Astrocyte (in vitro differentiated cells and primary cell): ENCODE data around the gene ZNF3. TPM values are rescaled to one million over a fixed set of nuclear protein-coding genes. Genes with fewer than 3 reads are reported as not detected.

ENCODE experiments used
- DNase-seq: peaks from one replicate; pipeline ENCODE4 v3.0.0-alpha.2; 2010; ENCODE audit warnings: low read depth
- FAIRE-seq: peaks from 2 replicates; lab custom pipeline; 2011; peaks lifted over from hg19 to GRCh38; lab: Jason Lieb, UNC
- H2AFZ ChIP-seq: 2 replicates; pipeline ENCODE4 v1.6.0; 2012; ENCODE audit warnings: low read depth, low read length, inconsistent platforms
- H3K27ac ChIP-seq: 2 replicates; pipeline ENCODE4 v1.5.1; 2011; ENCODE audit warnings: low read depth, low read length, inconsistent platforms
- H3K27me3 ChIP-seq: 2 replicates; pipeline ENCODE4 v1.6.0; 2011; ENCODE audit warnings: low read length, inconsistent platforms; ENCODE audit not compliant: insufficient read depth
- H3K36me3 ChIP-seq: 2 replicates; pipeline ENCODE4 v1.5.1; 2011; ENCODE audit warnings: low read length, inconsistent platforms; ENCODE audit not compliant: insufficient read depth
- H3K4me1 ChIP-seq: 2 replicates; pipeline ENCODE4 v1.5.1; 2011; ENCODE audit warnings: low read length, inconsistent platforms; ENCODE audit not compliant: insufficient read depth
- H3K4me2 ChIP-seq: 2 replicates; pipeline ENCODE4 v1.6.0; 2012; ENCODE audit warnings: low read length, inconsistent platforms
- H3K4me3 ChIP-seq: 2 replicates; pipeline ENCODE4 v1.5.1; 2011; ENCODE audit warnings: low read depth, mild to moderate bottlenecking, low read length, inconsistent platforms; ENCODE audit not compliant: insufficient read depth
- H3K79me2 ChIP-seq: 2 replicates; pipeline ENCODE4 v1.6.0; 2012; ENCODE audit warnings: mild to moderate bottlenecking, low read length, inconsistent platforms; ENCODE audit not compliant: insufficient read depth
- H3K9ac ChIP-seq: 2 replicates; pipeline ENCODE4 v1.6.0; 2012; ENCODE audit warnings: mild to moderate bottlenecking, low read length, inconsistent platforms
- H3K9me3 ChIP-seq: 2 replicates; pipeline ENCODE4 v1.5.1; 2012; ENCODE audit warnings: low read depth, mild to moderate bottlenecking, low read length, inconsistent platforms; ENCODE audit not compliant: insufficient read depth
- H4K20me1 ChIP-seq: 2 replicates; pipeline ENCODE4 v1.6.0; 2012; ENCODE audit warnings: low read length, inconsistent platforms; ENCODE audit not compliant: insufficient read depth
- H3K27ac Mint-ChIP-seq: one replicate; pipeline ENCODE4 v1.8.0; 2021; ENCODE audit warnings: mild to moderate bottlenecking, mixed read lengths; ENCODE audit not compliant: unreplicated experiment
- H3K27me3 Mint-ChIP-seq: one replicate; pipeline ENCODE4 v1.8.0; 2021; ENCODE audit warnings: low read depth, mixed read lengths; ENCODE audit not compliant: unreplicated experiment
- H3K36me3 Mint-ChIP-seq: one replicate; pipeline ENCODE4 v1.8.0; 2021; ENCODE audit warnings: low read depth, mixed read lengths; ENCODE audit not compliant: unreplicated experiment
- H3K4me1 Mint-ChIP-seq: one replicate; pipeline ENCODE4 v1.8.0; 2021; ENCODE audit warnings: low read depth, mixed read lengths; ENCODE audit not compliant: unreplicated experiment
- H3K4me3 Mint-ChIP-seq: one replicate; pipeline ENCODE4 v1.8.0; 2021; ENCODE audit warnings: mild to moderate bottlenecking, moderate library complexity, mixed read lengths; ENCODE audit not compliant: unreplicated experiment
- H3K9me3 Mint-ChIP-seq: one replicate; pipeline ENCODE4 v1.8.0; 2021; ENCODE audit warnings: mild to moderate bottlenecking, mixed read lengths; ENCODE audit not compliant: unreplicated experiment
- CTCF ChIP-seq: IDR thresholded peaks from 2 replicates; pipeline ENCODE4 v1.5.1; 2011; ENCODE audit warnings: low read depth, mild to moderate bottlenecking, inconsistent platforms, low read length, moderate library complexity; ENCODE audit not compliant: insufficient read depth
- EZH2 ChIP-seq: IDR thresholded peaks from 2 replicates; pipeline ENCODE4 v1.6.1; 2012; ENCODE audit warnings: mild to moderate bottlenecking, low read length, inconsistent platforms; ENCODE audit not compliant: insufficient read depth
- total RNA-seq: library from RNA; stranded (reverse); gene quantifications from 2 replicates; pipeline ENCODE4 v1.2.1, GENCODE V29; 2021

Gene ZNF3
- total RNA-seq, 1 donor from 2014 or later = 24.0 TPM

GRCh38 chr7:100077205-100077604 is 4.3 kb downstream of the ZNF3 start:
- Histone ChIP-seq H3K4me2 (no peak overlapping the region), H3K27ac (no peak overlapping the region), H3K9me3 (peaks cover 22% of the 10 kb centered on the region), H3K27me3 (no peaks in the 10 kb centered on the region), H3K4me1 (peaks cover 17% of the 10 kb centered on the region), H4K20me1 (peaks cover 43% of the 10 kb centered on the region), H3K79me2 (peaks cover 68% of the 10 kb centered on the region), H2AFZ (no peak overlapping the region), H3K9ac (no peak overlapping the region), H3K4me3 (no peak overlapping the region), H3K36me3 (peaks cover 58% of the 10 kb centered on the region)
- TF ChIP-seq EZH2 (no peak), CTCF (no peak)
- DNase-seq = no peak
- Mint-ChIP-seq H3K4me3 (peak overlapping the region; percentile 11), H3K36me3 (peaks cover 45% of the 10 kb centered on the region), H3K27ac (peak overlapping the region; percentile 35), H3K27me3 (no peaks in the 10 kb centered on the region), H3K9me3 (peaks cover 15% of the 10 kb centered on the region), H3K4me1 (peaks cover 20% of the 10 kb centered on the region)
- no peak for FAIRE-seq

- FAIRE-seq = no peak
- peaks cover 40% of the 10 kb centered on the region for H3K9me3 ChIP-seq
- Mint-ChIP-seq H3K4me1 (peaks cover 18% of the 10 kb centered on the region), H3K4me3 (no peak overlapping the region), H3K27ac (no peak overlapping the region), H3K36me3 (peaks cover 59% of the 10 kb centered on the region), H3K27me3 (no peaks in the 10 kb centered on the region), H3K9me3 (peaks cover 33% of the 10 kb centered on the region)
- H3K36me3 ChIP-seq = peaks cover 76% of the 10 kb centered on the region
- no peaks in the 10 kb centered on the region for H3K27me3 ChIP-seq
- no peak overlapping the region for H3K4me2 ChIP-seq
- no peak overlapping the region for H3K27ac ChIP-seq
- peaks cover 13% of the 10 kb centered on the region for H3K4me1 ChIP-seq
- H3K9ac ChIP-seq = no peak overlapping the region
- no peak overlapping the region for H2AFZ ChIP-seq
- H3K4me3 ChIP-seq = no peak overlapping the region
- DNase-seq = no peak
- peaks cover 53% of the 10 kb centered on the region for H4K20me1 ChIP-seq
- H3K79me2 ChIP-seq = peaks cover 66% of the 10 kb centered on the region
- TF ChIP-seq CTCF = no peak
- TF ChIP-seq EZH2 = no peak
Observed at GRCh38 chr7:100075418-100075817, 6.1 kb downstream of the ZNF3 start.

- no peak for FAIRE-seq
- H3K4me1 Mint-ChIP-seq = peaks cover 16% of the 10 kb centered on the region
- Histone ChIP-seq H4K20me1 (peaks cover 50% of the 10 kb centered on the region), H3K27me3 (no peaks in the 10 kb centered on the region), H2AFZ (no peak overlapping the region), H3K79me2 (peaks cover 66% of the 10 kb centered on the region), H3K27ac (no peak overlapping the region), H3K4me1 (peaks cover 7% of the 10 kb centered on the region), H3K4me3 (no peak overlapping the region), H3K36me3 (peaks cover 81% of the 10 kb centered on the region), H3K9ac (no peak overlapping the region), H3K4me2 (no peak overlapping the region), H3K9me3 (peaks cover 46% of the 10 kb centered on the region)
- no peak overlapping the region for H3K27ac Mint-ChIP-seq
- no peak overlapping the region for H3K4me3 Mint-ChIP-seq
- peaks cover 38% of the 10 kb centered on the region for H3K9me3 Mint-ChIP-seq
- H3K27me3 Mint-ChIP-seq = no peaks in the 10 kb centered on the region
- DNase-seq = no peak
- H3K36me3 Mint-ChIP-seq = peaks cover 64% of the 10 kb centered on the region
- TF ChIP-seq CTCF = no peak
- no peak for TF ChIP-seq EZH2
Observed at GRCh38 chr7:100074841-100075240, 6.7 kb downstream of the ZNF3 start.
